RKO (cell line): ENCODE results near the gene NTM.

Experiments
- DNase-seq: peaks from one replicate; pipeline ENCODE4 v3.0.0-alpha.2; 2016; ENCODE audit warnings: low spot score

The NTM gene

DNA sequence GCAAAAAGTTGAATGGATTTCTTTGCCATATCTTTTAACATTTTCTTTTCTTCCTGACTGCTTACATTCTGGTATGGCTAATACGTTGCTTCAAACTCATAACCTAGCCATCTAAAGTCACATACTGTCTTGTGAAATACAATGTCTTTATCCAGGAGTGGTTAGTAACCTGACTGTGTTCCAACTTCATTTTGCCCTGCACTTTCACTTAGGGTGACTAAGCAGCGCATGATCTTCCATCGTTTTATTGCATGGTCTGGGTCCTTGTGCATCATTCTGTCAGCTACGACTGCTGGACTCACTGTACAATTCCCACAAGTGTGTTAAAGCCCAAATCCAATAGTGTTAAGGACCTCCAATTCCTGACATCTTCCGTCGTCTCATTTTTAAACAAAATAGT lies 403.2 kb downstream of the NTM start:
- DNase-seq: no peak

GRCh38 chr11:131776211-131776610 lies 405.8 kb downstream of the NTM start:
- DNase-seq: no peak

- no peak for DNase-seq
These were observed 415.4 kb downstream of the NTM start for GRCh38 chr11:131785801-131786200.

GRCh38 chr11:131787119-131787518 lies 416.7 kb downstream of the NTM start:
- DNase-seq: no peak

GRCh38 chr11:131790586-131790985 lies 420.2 kb downstream of the NTM start:
- no peak for DNase-seq

GRCh38 chr11:131792243-131792642 lies 421.8 kb downstream of the NTM start:
- no peak for DNase-seq

DNA sequence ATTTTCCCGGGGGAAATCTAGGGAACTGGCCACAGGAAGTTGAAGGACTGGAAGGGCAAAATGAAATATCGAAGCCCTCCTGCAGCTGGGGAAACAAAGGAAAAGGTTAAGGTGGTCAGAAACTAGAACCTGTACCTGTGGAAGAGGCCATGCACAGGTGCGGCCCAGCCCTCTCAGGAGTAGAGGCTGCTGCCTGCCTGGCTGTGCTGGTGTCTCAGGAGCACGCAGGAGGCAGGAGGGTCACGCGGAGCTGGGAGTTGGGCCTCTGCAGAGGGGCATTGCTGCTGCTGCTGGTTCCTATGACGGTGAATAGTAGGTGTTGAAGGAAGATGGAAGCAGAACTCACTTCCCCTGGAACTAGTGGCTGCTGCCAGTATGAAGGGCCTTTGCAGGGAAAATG lies 425.7 kb downstream of the NTM start:
- no peak for DNase-seq

DNA sequence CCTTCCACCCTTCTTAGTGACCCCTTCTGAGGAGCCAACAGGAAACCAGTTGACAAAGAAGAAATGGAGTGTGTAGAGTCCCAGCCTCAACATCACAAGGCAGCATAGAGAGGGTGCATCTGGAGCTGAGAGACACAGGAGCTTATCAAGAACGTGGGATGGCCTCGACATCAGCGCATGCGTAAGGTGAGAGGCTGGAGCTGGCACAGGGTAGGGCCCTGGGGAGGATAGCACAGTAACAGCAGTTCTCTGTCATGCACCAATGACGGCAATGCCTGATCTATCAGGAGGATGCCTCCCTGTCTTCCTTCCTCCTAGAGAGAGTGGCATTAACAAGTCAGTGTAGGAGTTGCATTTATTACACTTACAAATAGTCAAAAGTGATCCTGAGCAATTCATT lies 426.1 kb downstream of the NTM start:
- no peak for DNase-seq

DNA sequence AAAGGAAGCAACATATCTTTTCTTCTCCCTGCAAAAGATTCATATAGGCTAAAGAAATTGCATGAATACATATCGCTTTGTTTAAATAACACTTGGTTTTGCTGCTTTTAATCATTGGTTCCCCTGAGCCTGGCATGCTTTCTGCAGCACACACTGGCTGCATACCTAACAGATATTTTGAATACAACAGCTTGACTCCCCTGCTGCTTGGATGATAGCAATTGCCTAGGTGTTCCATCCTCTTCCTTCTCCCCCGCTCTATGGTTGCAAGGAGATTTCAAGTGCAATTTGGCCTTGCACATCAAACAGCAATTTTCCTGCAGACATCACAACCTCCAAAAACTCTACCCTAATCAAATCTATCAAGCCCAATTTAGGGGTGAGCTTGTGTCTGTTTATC lies 430.0 kb downstream of the NTM start:
- DNase-seq: no peak

- DNase-seq: no peak
These were observed 432.2 kb downstream of the NTM start for GRCh38 chr11:131802440-131803115.

- DNase-seq: no peak
These were observed 437.5 kb downstream of the NTM start for GRCh38 chr11:131807876-131808275.

- DNase-seq: peak; percentile 5
These were observed 438.1 kb downstream of the NTM start for GRCh38 chr11:131808470-131808869.

GRCh38 chr11:131809203-131809918 lies 438.9 kb downstream of the NTM start:
- DNase-seq: no peak

DNA sequence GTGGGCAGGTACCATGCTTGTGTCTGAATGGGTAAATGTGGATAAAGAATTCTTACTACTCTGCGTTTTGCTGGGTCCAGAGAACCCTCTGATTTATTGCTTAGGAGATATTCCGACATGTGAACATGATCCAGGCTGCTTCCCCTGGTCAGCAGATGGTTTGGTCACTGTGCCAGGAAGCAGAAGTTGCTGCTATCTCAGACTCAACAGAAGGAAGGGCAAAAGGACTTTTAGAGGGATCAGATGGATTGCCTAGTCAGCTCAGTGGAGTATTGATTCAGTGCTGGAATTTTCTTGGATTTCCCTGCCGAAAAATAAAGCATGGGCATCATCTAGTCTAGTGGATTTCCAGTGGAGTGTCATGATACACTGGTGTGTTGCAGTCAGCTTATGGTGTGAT lies 440.1 kb downstream of the NTM start:
- DNase-seq: no peak

- DNase-seq: peak; percentile 5
These were observed 441.0 kb downstream of the NTM start for GRCh38 chr11:131811383-131811782.

DNA sequence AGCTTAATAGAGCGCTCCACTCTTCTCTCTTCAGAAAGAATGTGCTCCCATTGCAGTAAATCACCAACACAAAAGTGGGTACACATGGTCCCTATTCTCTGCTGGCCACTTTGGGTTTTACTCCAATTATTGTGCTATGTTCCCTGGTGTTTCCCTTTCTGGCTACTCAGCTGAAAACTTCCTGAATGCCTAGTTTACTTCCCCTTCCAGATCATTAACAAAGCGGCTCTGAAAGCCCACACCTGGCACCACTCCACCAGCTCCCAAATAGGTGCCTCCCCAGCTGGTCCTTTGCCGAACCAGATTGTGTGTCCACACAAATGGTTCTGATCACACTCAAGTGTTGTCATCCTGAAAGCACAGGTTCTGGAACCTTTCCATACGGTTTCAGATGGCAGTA lies 443.7 kb downstream of the NTM start:
- DNase-seq: no peak

DNA sequence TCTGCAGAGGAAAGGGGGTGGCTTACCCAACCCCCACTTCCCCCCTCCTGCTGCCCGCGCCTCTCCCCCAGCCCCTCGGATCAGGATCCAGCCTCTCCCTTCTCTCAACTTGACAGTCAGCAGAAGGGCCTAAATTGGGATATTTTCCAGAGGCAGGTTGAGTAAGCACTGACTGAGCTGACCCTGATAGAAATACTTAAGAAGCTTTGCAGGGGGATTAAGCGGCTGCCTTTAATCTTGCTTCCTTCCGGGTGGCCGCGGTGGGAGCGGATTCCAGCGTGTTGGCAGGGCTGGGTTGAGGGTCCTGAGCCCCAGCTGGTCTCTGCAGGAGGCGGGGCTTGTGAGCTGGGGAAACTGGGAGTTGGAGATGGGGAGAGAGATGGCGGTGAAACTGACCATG lies 445.2 kb downstream of the NTM start:
- DNase-seq: no peak

DNA sequence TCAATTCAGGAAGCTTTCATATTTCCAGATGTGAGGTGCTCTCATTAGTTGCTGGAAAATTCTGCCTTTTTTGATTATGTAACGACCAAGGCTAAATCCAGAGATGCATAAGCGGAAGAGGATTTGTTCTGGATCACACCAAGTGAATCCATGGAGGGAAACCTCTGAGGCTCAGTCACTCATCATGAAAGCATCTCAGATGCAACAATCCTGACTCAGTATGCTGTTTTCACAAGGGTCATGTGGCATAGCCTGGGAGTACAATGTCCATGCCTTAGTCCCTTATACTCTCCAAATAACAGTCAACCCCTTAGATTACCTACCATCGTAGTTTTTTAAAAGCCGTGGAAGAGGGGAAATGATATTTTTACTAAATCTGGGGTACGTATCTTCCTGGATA lies 445.6 kb downstream of the NTM start:
- DNase-seq: no peak

DNA sequence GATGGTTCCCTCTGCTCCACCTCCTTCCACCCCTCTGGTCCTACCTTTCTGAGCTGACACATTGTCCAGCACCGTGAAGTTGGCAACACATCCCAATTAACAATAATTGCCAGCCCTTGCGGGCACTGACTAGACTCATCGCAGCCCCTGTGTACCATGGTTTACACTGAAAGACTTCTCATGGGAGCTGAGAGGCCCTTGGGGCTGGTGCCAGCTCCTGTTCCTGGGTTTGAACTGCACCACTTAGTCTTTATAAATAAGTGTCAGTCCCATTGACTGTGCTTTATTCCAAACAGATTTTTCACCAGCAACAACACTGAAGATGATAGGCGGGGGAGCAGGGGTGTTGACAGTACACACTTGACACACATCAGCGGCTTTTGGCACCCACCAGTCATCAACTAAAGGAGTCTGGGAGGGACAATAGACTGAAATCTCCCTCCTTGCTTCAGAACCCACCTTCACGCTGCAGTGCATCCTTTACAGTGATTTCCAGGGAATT lies 447.3 kb downstream of the NTM start:
- no peak for DNase-seq

- DNase-seq: no peak
These were observed 449.4 kb downstream of the NTM start for GRCh38 chr11:131819865-131820264.

GRCh38 chr11:131822506-131822905 lies 452.1 kb downstream of the NTM start:
- DNase-seq: no peak

DNA sequence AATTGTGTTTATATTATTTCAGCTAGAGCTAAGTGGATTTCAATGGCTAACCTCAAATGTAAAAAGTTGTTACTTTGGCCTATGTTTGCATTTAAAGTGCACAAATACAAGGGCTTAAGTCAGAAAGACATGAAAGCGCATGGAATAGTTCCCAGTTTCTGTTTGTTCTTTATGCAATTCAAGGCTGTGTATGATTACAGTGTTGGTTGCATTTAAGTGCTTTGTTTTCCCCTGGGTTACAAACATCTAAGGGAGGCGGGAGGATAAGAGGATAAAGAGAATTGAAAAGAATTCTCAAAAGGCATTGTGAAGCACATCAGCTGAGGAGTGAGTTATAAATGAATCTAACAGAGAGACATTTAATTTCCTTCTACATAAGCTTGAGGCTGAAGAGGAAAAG lies 453.4 kb downstream of the NTM start:
- no peak for DNase-seq

GRCh38 chr11:131824771-131825170 lies 454.4 kb downstream of the NTM start:
- no peak for DNase-seq

- DNase-seq: no peak
These were observed 457.0 kb downstream of the NTM start for GRCh38 chr11:131827430-131827829.
